HFF-Myc (cell line): Measurements from ENCODE around the gene DCHS1.

Experiments
- DNase-seq: peaks from one replicate; pipeline ENCODE4 v3.0.0-alpha.2; 2011; ENCODE audit warnings: low read depth; ENCODE audit errors: extremely low read depth
- H3K4me3 ChIP-seq: replicated peaks from 2 replicates; pipeline ENCODE4 v1.5.1; 2011; ENCODE audit warnings: low read depth, mild to moderate bottlenecking, control low read depth, low read length
- TF ChIP-seq, protein P1 (sequence below): IDR thresholded peaks from 2 replicates; pipeline ENCODE4 v1.5.1; 2012; ENCODE audit warnings: mild to moderate bottlenecking, low read depth, low read length, control low read depth; ENCODE audit errors: missing control alignments

Gene DCHS1

DNA sequence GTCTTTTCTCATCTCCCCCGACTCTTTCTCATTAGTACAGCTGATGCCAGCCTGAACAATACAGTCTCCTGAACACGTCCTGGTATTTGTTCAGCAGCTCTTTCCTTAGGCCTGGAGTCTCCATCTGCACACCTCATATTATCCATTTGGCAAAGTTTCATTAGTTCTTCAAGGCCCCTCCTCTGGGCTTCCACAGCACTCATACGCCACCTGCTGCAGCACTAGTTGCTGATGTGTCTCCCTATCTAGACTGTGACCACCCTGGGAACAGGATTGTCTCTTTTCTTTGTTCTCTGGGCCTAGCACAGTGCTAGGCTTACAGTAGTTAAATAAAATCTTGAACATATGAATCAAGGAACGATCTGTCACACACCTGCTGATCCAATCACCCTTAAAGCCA, 17.2 kb downstream of the DCHS1 start:
- no peak overlapping the region for H3K4me3 ChIP-seq
- TF ChIP-seq, protein P1, sequence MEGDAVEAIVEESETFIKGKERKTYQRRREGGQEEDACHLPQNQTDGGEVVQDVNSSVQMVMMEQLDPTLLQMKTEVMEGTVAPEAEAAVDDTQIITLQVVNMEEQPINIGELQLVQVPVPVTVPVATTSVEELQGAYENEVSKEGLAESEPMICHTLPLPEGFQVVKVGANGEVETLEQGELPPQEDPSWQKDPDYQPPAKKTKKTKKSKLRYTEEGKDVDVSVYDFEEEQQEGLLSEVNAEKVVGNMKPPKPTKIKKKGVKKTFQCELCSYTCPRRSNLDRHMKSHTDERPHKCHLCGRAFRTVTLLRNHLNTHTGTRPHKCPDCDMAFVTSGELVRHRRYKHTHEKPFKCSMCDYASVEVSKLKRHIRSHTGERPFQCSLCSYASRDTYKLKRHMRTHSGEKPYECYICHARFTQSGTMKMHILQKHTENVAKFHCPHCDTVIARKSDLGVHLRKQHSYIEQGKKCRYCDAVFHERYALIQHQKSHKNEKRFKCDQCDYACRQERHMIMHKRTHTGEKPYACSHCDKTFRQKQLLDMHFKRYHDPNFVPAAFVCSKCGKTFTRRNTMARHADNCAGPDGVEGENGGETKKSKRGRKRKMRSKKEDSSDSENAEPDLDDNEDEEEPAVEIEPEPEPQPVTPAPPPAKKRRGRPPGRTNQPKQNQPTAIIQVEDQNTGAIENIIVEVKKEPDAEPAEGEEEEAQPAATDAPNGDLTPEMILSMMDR: peak; percentile 18
- DNase-seq: no peak

GRCh38 chr11:6637871-6638270, 17.7 kb downstream of the DCHS1 start:
- TF ChIP-seq, protein P1: no peak
- H3K4me3 ChIP-seq: no peak overlapping the region
- DNase-seq: peak; percentile 77

- H3K4me3 ChIP-seq: no peak overlapping the region
- TF ChIP-seq, protein P1: no peak
- no peak for DNase-seq
These were observed 19.1 kb downstream of the DCHS1 start for GRCh38 chr11:6636480-6636879.

DNA sequence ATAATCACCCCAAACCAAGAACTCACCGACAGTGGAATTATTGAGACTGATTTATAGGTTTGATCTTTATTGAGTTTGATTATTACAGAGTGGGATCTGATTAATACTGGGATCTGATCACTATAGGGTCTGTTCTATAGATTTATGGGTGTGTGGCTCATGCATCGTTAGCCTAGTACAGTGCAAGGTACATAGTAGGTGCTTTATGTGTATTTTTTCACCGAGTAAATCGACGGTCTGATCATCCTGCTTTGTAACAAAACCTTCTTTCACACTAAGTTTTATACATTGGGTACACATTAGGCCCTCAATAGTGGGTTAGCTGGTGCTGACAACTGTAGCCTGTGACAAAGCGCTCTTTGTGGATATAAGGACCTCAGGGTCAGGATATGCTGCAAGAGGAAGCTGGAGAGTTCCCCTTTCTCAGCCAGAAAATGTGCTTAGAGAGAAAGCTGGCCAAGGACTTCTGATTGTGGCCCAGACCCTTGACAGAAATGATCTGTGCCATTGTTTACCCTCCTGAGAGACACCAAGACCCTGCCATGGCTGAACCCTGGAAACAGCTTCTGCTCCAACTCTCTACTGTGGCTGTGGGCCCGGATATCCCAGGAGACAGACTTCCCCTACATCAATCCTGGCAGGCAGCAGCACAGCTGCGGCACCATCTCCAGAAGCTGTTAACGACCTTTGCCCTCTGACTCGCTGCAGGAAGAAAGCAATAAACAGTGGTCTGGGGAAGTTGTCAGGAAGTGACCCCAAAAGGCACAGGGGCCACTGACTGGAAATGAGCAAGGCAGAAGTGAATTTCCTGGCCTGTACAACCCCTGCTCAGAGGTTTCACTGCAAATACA, 20.3 kb downstream of the DCHS1 start:
- TF ChIP-seq, protein P1: no peak
- no peak for DNase-seq
- no peak overlapping the region for H3K4me3 ChIP-seq

DNA sequence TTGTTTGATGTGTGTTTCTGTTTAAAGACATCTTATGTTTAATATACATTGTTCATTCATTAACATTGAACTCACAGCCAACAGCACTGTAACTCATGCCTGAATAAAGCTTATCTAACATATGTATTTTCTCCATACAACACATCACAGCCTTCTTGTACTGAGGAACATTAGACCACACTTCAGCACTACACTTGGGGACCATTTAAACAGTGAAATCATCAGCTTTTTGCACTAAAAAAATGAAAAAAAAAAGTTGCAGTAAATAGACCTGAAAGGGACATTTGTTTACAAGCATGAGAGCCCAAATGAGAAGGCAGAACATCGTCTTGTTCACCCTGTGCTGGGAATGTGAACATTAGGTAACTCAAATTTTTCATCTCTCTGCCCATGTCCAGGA, 21.1 kb downstream of the DCHS1 start:
- no peak for DNase-seq
- H3K4me3 ChIP-seq: no peak overlapping the region
- TF ChIP-seq, protein P1: no peak

- TF ChIP-seq, protein P1: no peak
- H3K4me3 ChIP-seq: no peak overlapping the region
- no peak for DNase-seq
These were observed 21.9 kb downstream of the DCHS1 start for GRCh38 chr11:6633422-6634408.
